Small intestine (tissue), 7 donors: ENCODE results near the gene OTUB2. TPM values are rescaled to one million over a fixed set of nuclear protein-coding genes. Genes with fewer than 3 reads are reported as not detected.

Experiments
- DNase-seq, 2 donors: peaks; one replicate each; pipeline versions ENCODE4 v3.0.0 to v3.0.0-alpha.2; 2013
- FAIRE-seq: peaks from 2 replicates; lab custom pipeline; 2012; peaks lifted over from hg19 to GRCh38; lab: Jason Lieb, UNC
- H3K27ac ChIP-seq, 3 donors: one replicate each; pipeline ENCODE4 v1.5.1; 2013; ENCODE audit warnings: low read length in 2 of 3, mild to moderate bottlenecking in 2 of 3, control low read depth in 1 of 3, inconsistent platforms in 1 of 3, low read depth in 1 of 3, moderate library complexity in 1 of 3
- H3K27me3 ChIP-seq, 3 donors: one replicate each; pipeline ENCODE4 v1.6.1; 2013; ENCODE audit warnings: low read length in 3 of 3, inconsistent platforms in 1 of 3; ENCODE audit not compliant: control insufficient read depth in 3 of 3, insufficient read depth in 3 of 3
- H3K36me3 ChIP-seq, 3 donors: one replicate each; pipeline ENCODE4 v1.6.1; 2013; ENCODE audit warnings: low read length in 3 of 3, inconsistent platforms in 1 of 3, low read depth in 1 of 3, mild to moderate bottlenecking in 1 of 3, moderate library complexity in 1 of 3; ENCODE audit not compliant: control insufficient read depth in 3 of 3, insufficient read depth in 2 of 3
- H3K4me1 ChIP-seq, 3 donors: one replicate each; pipeline ENCODE4 v1.6.1; 2013; ENCODE audit warnings: low read length in 2 of 3, inconsistent platforms in 1 of 3, low read depth in 1 of 3, mild to moderate bottlenecking in 1 of 3, moderate library complexity in 1 of 3; ENCODE audit not compliant: control insufficient read depth in 3 of 3, insufficient read depth in 2 of 3
- H3K4me3 ChIP-seq, 3 donors: one replicate each; pipeline ENCODE4 v1.5.1; 2013; ENCODE audit warnings: low read length in 3 of 3, control low read depth in 1 of 3, inconsistent platforms in 1 of 3, low read depth in 1 of 3, mild to moderate bottlenecking in 1 of 3, moderate library complexity in 1 of 3
- H3K9me3 ChIP-seq, 2 donors: one replicate each; pipeline ENCODE4 v1.6.1; 2013; ENCODE audit warnings: low read depth in 1 of 2, low read length in 1 of 2; ENCODE audit not compliant: control insufficient read depth in 2 of 2, insufficient read depth in 1 of 2
- WGBS, 3 donors: extraction: QIAGEN DNeasy Blood & Tissue Kit; methylation state at CpG; one replicate each; pipeline ENCODE4 v1.1.7; 2013; 5-methylcytosine and 5-hydroxymethylcytosine counted together
- polyA plus RNA-seq, 4 donors: library from polyadenylated mRNA; stranded (reverse) in 3 of 4; unstranded in 1 of 4; fragments of 200-250 nt in 3 of 4; fragments of 120-200 nt in 1 of 4; gene quantifications; one replicate each; pipeline versions ENCODE4 v1.2.1 to v1.2.3, GENCODE V29; 2013
- donor health status: healthy with polysubstance abuse.
- donor health status: control.
- donor health status: control.
- donor health status: Bipolar disorder and iron deficiency.
- donor health status: healthy.

The OTUB2 gene
- polyA plus RNA-seq, 4 donors = 0.22 to 1.4 (median 0.74) TPM

GRCh38 chr14:94000267-94000666 lies 25.9 kb upstream of the OTUB2 start:
- Histone ChIP-seq H3K27me3 (peaks cover 0 to 7% (median 0%) of the 10 kb centered on the region in 3 donors), H3K36me3 (no peaks in the 10 kb centered on the region)

GRCh38 chr14:94001016-94001415 lies 25.1 kb upstream of the OTUB2 start:
- WGBS, 3 donors = 70 to 81% (median 81%) methylated on average over 12 to 13 of the region's 13 CpGs

More at GRCh38 chr14:94000267-94000666, 25.9 kb upstream of the OTUB2 start:
- Histone ChIP-seq H3K9me3 (no peaks in the 10 kb centered on the region), H3K4me3 (no peak overlapping the region), H3K4me1 (no peaks in the 10 kb centered on the region), H3K27ac (no peak overlapping the region)
- no peak for DNase-seq
- no peak for FAIRE-seq
- WGBS, 3 donors = 82 to 88% (median 83%) methylated on average over 6 of the region's 6 CpGs

DNA sequence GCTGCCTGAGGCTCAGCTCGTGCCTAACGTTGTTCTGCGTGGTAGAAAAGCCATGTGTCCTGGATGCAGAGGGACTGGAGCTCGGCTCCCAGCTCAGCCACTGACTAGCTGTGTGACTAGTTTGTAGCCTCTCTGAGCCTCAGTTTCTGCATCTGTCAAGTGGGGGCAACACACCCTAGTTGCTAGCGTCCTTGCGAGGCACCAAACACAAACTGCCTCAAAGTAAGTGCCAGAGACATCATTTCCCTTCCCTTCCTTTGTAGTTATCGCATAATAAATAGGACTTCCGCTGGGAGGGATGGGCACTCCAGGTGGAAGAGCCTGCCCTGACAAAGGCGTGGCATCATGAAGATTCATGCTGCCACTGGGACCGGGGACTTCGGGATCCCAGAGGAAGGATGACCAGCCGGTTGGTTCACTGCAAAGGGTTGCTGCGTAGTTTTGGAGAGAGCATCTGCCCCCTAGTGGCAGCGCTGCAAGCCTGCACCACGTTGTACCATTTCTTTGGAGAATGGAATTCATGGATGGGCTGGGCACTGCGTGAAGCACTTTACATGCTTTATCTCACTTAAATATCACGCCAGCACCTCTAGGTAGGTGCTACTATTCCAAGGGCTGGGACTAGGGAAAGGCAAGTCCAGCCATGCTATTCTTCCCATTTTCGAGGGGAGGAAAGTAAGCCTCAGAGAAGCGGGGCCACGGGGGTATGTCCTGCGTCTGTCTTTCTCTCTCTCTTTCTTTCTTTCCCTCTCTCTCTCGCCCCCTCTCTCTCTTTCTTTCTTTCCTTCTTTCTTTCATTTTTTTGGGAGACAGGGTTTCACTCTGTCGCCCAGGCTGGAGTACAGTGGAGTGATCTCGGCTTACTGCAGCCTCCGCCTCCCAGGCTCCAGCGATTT lies 24.4 kb upstream of the OTUB2 start:
- FAIRE-seq = no peak
- WGBS, 3 donors = 43 to 49% (median 48%) methylated on average over 26 of the region's 26 CpGs

More at GRCh38 chr14:94001016-94001415, 25.1 kb upstream of the OTUB2 start:
- FAIRE-seq = no peak
- Histone ChIP-seq H3K4me3 (no peak overlapping the region), H3K4me1 (no peaks in the 10 kb centered on the region), H3K36me3 (no peaks in the 10 kb centered on the region), H3K27ac (no peak overlapping the region), H3K27me3 (peaks cover 0 to 4% (median 0%) of the 10 kb centered on the region in 3 donors), H3K9me3 (no peaks in the 10 kb centered on the region)
- no peak for DNase-seq

DNA sequence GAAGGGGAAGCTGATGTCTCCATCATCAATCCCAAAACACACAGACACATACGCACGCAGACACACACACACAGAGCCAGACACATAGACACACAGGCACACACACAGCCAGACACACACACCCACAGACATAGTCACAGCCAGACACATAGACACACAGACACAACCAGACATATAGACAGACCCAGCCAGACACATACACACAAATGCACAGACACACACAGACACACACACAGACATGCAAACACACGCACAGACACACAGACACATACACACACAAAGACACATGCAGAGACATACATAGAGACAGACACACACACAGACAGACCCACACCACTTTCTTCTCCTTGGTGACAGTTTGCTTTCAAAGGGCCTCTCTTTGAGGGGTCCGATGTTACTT lies 22.7 kb upstream of the OTUB2 start:
- no peak for FAIRE-seq
- H3K9me3 ChIP-seq = no peaks in the 10 kb centered on the region
- no peak overlapping the region for H3K27ac ChIP-seq
- peaks cover 0 to 4% (median 0%) of the 10 kb centered on the region in 3 donors for H3K27me3 ChIP-seq
- no peak overlapping the region for H3K4me3 ChIP-seq
- no peaks in the 10 kb centered on the region for H3K4me1 ChIP-seq
- WGBS, 3 donors = 81 to 91% (median 83%) methylated on average over 4 of the region's 4 CpGs
- no peak for DNase-seq
- H3K36me3 ChIP-seq = no peaks in the 10 kb centered on the region

More for the DNA sequence above, 24.4 kb upstream of the OTUB2 start:
- peaks cover 0 to 4% (median 0%) of the 10 kb centered on the region in 3 donors for H3K27me3 ChIP-seq
- DNase-seq = peak; percentile 52 to 78
- no peaks in the 10 kb centered on the region for H3K4me1 ChIP-seq
- no peak overlapping the region for H3K27ac ChIP-seq
- H3K4me3 ChIP-seq = no peak overlapping the region
- no peaks in the 10 kb centered on the region for H3K36me3 ChIP-seq
- no peaks in the 10 kb centered on the region for H3K9me3 ChIP-seq

DNA sequence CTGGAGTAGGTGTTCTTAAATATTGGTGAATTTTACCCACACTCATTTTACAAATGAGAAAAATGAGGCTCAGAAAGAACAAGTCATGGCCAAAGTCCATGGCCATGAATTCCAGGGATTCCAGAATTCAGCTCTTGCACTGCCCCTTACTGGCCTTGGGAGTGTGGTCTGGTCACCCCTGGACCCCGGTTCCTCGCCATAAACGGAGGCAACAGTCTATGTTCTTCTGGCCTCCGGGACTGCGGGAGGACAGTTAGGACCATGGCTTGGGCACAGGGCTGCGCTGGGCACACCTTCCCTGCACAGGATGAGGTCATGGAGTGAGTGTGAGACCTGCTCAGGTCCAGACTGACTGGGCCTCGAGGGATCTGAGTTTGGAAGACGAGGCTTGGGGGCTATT lies 22.1 kb upstream of the OTUB2 start:
- Histone ChIP-seq H3K4me1 (no peaks in the 10 kb centered on the region), H3K9me3 (no peaks in the 10 kb centered on the region), H3K36me3 (no peaks in the 10 kb centered on the region), H3K27me3 (peaks cover 0 to 4% (median 0%) of the 10 kb centered on the region in 3 donors), H3K4me3 (no peak overlapping the region), H3K27ac (no peak overlapping the region)
- FAIRE-seq (no peak), DNase-seq (no peak)
- 65 to 75% (median 67%) methylated on average over 8 of the region's 8 CpGs for WGBS, 3 donors

DNA sequence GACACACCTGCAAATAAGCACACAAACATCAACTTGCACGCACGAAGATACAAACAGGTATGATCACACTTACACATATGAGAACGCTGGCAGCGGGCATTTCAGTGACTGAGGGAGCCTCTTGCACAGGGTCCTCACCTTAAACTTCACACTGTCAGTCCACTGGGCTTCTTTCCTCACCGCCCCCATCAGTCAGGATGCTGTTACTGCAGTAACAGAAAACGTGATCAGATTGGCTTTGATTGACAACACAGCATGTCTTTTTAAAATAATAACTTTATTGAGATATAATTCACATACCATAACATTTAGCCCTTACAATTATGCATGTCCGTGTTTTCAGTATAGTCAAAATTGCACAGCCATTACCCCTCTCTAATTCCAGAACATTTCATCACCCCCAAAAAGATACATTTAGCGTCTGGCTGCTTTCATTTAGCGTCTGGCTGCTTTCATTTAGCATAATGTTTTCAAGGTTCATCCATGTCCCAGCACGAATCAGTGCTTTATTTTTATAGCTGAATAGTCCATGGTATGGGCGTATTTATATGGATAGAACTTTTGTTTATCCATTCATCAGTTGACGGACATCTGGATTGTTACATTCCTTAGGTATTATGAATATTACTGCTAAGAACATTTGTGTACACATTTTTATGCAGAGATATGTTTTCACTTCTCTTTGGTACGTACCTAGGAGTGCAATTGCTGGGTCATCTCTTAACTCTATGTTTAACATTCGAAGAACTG lies 20.6 kb upstream of the OTUB2 start:
- H3K4me1 ChIP-seq = no peaks in the 10 kb centered on the region
- no peaks in the 10 kb centered on the region for H3K9me3 ChIP-seq
- WGBS, 3 donors = 41 to 46% (median 45%) methylated on average over 14 of the region's 14 CpGs
- no peak for FAIRE-seq
- H3K27me3 ChIP-seq = peaks cover 0 to 4% (median 0%) of the 10 kb centered on the region in 3 donors
- DNase-seq = no peak
- no peaks in the 10 kb centered on the region for H3K36me3 ChIP-seq
- H3K4me3 ChIP-seq = no peak overlapping the region
- H3K27ac ChIP-seq = no peak overlapping the region

DNA sequence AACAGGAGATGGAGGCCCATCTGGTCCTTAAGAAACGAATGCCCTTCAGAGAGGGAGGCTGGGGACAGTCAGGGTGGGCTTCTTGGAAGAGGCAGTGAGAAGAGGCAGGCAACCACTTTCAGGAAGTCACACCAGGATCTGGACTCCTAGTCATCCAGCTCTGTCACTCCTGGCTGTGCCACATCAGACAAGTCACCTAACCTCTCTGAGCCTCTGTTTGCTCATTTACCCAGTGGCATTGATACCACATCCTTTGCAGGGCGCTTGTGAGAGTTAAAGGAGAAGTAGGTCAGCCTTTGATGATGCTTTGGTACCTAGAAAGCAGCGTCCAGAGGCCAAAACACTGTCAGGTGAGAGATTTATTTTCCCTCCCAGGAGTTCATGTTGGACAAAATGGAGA lies 17.9 kb upstream of the OTUB2 start:
- WGBS, 3 donors = 55 to 69% (median 58%) methylated on average over 3 of the region's 3 CpGs
- H3K4me1 ChIP-seq = no peaks in the 10 kb centered on the region
- no peak overlapping the region for H3K4me3 ChIP-seq
- H3K27ac ChIP-seq = no peak overlapping the region
- H3K27me3 ChIP-seq = no peaks in the 10 kb centered on the region
- FAIRE-seq = no peak
- H3K36me3 ChIP-seq = no peaks in the 10 kb centered on the region
- no peak for DNase-seq
- H3K9me3 ChIP-seq = no peaks in the 10 kb centered on the region

DNA sequence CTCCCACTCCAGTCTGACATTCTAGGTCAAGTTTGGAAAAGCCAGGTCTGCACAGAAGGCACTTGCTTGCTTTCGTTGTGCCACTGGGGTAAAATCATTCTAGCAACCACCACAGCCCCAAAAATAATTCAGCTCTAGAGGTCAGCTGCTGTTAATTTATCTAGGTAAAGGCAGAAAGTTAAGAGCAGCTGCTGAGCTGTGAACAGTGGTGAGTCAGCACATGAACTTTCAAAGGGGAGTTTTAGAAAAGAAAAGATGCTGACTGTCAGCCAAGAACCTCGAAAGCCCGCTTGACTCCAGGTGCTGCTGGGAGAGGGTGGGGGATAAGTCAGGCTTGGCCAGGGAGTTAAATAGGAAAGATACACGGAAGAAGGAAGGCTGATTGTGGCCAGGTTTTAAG lies 16.4 kb upstream of the OTUB2 start:
- WGBS, 3 donors = 14 to 38% (median 28%) methylated on average over 4 of the region's 4 CpGs
- FAIRE-seq = no peak
- Histone ChIP-seq H3K4me3 (no peak overlapping the region), H3K27me3 (no peaks in the 10 kb centered on the region), H3K4me1 (no peaks in the 10 kb centered on the region), H3K9me3 (no peaks in the 10 kb centered on the region), H3K36me3 (no peaks in the 10 kb centered on the region), H3K27ac (no peak overlapping the region)
- DNase-seq = no peak
